IgD-negative memory B cell (primary cell): ENCODE results near the gene RNU5D-1. TPM values are rescaled to one million over a fixed set of nuclear protein-coding genes. Genes with fewer than 3 reads are reported as not detected.

ENCODE experiments used
- polyA plus RNA-seq: library from polyadenylated mRNA; unstranded; fragments of 300-500 nt; fragmentation: Illumina TruSeq; gene quantifications from one replicate; pipeline ENCODE4 v1.2.3, GENCODE V29; 2021

The RNU5D-1 gene
- polyA plus RNA-seq, 1 donor from 2014 or later = not detected

Other genes with a start within 250 kb of the RNU5D-1 start
- gene TMEM53, start 56.7 kb downstream of the RNU5D-1 start, polyA plus RNA-seq = 11.5 TPM
- 5.6 TPM for gene ARMH1, start 56.5 kb downstream of the RNU5D-1 start, polyA plus RNA-seq
- 0.39 TPM for gene KIF2C, start 8.7 kb upstream of the RNU5D-1 start, polyA plus RNA-seq
- 1,590 TPM for gene RPS8, start 44.4 kb upstream of the RNU5D-1 start, polyA plus RNA-seq
- 0.94 TPM for gene BEST4, start 57.0 kb upstream of the RNU5D-1 start, polyA plus RNA-seq
- 9.6 TPM for gene PLK3, start 69.2 kb upstream of the RNU5D-1 start, polyA plus RNA-seq
- gene DYNLT4, start 76.2 kb upstream of the RNU5D-1 start, polyA plus RNA-seq = not detected
- gene BTBD19, start 77.4 kb upstream of the RNU5D-1 start, polyA plus RNA-seq = not detected
- gene PTCH2, start 112.1 kb upstream of the RNU5D-1 start, polyA plus RNA-seq = 0.21 TPM